Measurements from ENCODE around the gene HCFC1R1. TPM values are rescaled to one million over a fixed set of nuclear protein-coding genes. Genes with fewer than 3 reads are reported as not detected.

The HCFC1R1 gene
- polyA plus RNA-seq, 1 donor from 2014 or later, result 19.0 TPM

DNA sequence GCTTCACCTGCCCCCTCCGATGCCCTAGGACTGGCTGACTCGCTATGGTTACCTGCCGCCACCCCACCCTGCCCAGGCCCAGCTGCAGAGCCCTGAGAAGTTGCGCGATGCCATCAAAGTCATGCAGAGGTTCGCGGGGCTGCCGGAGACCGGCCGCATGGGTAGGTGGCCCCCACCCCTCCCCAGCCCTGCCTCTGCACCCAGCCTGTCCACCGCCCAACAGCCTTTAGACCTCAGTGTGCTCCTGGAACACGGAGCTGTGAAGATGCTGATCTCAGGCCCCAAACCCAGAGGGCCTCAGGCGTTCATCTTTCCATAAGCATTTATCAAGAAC is 23.6 kb upstream of the HCFC1R1 start:
- H2AFZ ChIP-seq (ENCODE audit: low read depth, low read length), result no peak overlapping the region
- H3F3A ChIP-seq (ENCODE audit: insufficient read depth, low read length, poor library complexity, severe bottlenecking), result no peaks in the 10 kb centered on the region

DNA sequence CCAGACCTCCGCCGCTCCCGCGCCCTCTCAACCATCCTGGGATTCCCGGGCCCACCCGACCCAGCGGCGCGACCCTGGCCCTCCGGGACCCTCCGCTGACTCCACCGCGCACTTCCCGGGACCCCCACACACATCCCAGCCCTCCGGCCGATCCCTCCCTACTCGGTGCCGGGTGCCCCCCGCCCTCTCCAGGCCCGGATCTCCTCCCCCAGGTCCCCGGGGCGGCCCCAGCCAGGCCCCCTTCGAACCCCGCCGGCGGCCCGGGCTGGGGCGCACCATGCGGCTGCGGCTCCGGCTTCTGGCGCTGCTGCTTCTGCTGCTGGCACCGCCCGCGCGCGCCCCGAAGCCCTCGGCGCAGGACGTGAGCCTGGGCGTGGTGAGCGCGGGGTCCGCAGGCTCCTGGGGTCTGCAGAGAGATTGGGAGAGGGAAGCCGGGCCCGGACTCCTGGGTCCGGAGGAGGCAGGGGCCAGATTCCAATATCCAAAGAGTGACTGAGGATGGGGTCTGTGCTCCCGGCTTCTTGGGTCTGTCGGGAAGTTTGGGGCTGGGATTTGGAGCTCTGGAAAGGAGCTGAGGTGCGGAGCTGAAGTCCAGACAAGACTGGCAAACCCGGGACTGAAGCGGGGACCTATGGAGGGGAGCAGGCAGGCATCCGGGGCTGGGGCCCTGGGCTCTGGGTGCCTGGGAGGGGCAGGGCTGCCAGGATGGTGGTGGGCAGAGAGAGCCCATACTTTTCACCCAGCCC is 23.1 kb upstream of the HCFC1R1 start:
- Histone ChIP-seq H3K9me3 (ENCODE audit: low read length) (no peaks in the 10 kb centered on the region), H3K27ac (ENCODE audit: low read length) (no peak overlapping the region), H4K20me1 (ENCODE audit: insufficient read depth) (no peaks in the 10 kb centered on the region), H3K9me2 (ENCODE audit: insufficient read depth, low read length) (no peaks in the 10 kb centered on the region), H3K9ac (ENCODE audit: low read length) (no peak overlapping the region), H2AFZ (ENCODE audit: low read depth, low read length) (no peak overlapping the region), H3K4me2 (ENCODE audit: low read length) (no peak overlapping the region), H3K27me3 (ENCODE audit: insufficient read depth, low read depth, low read length) (peaks cover 75% of the 10 kb centered on the region), H3K79me2 (replicated peaks; ENCODE audit: insufficient read depth, low read length) (no peaks in the 10 kb centered on the region), H3K36me3 (ENCODE audit: insufficient read depth, low read length) (no peaks in the 10 kb centered on the region), H3K4me3 (ENCODE audit: low read length) (peak overlapping the region; percentile 65), H3F3A (ENCODE audit: insufficient read depth, low read length, poor library complexity, severe bottlenecking) (no peaks in the 10 kb centered on the region)
- peak; percentile 68 for TF ChIP-seq EZH2 (IDR thresholded peaks at IDR 0.05; ENCODE audit: borderline replicate concordance, insufficient read depth, low read length, poor library complexity, severe bottlenecking)
- TF ChIP-seq, protein P1, sequence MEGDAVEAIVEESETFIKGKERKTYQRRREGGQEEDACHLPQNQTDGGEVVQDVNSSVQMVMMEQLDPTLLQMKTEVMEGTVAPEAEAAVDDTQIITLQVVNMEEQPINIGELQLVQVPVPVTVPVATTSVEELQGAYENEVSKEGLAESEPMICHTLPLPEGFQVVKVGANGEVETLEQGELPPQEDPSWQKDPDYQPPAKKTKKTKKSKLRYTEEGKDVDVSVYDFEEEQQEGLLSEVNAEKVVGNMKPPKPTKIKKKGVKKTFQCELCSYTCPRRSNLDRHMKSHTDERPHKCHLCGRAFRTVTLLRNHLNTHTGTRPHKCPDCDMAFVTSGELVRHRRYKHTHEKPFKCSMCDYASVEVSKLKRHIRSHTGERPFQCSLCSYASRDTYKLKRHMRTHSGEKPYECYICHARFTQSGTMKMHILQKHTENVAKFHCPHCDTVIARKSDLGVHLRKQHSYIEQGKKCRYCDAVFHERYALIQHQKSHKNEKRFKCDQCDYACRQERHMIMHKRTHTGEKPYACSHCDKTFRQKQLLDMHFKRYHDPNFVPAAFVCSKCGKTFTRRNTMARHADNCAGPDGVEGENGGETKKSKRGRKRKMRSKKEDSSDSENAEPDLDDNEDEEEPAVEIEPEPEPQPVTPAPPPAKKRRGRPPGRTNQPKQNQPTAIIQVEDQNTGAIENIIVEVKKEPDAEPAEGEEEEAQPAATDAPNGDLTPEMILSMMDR (IDR thresholded peaks at IDR 0.05; ENCODE audit: poor library complexity, severe bottlenecking), result no peak

More for the DNA sequence above, 23.6 kb upstream of the HCFC1R1 start:
- no peak overlapping the region for H3K9ac ChIP-seq (ENCODE audit: low read length)
- no peaks in the 10 kb centered on the region for H3K79me2 ChIP-seq (replicated peaks; ENCODE audit: insufficient read depth, low read length)
- no peak overlapping the region for H3K4me2 ChIP-seq (ENCODE audit: low read length)
- no peak overlapping the region for H3K4me3 ChIP-seq (ENCODE audit: low read length)
- no peak overlapping the region for H3K27ac ChIP-seq (ENCODE audit: low read length)
- H3K9me2 ChIP-seq (ENCODE audit: insufficient read depth, low read length), result no peaks in the 10 kb centered on the region
- H3K36me3 ChIP-seq (ENCODE audit: insufficient read depth, low read length), result no peaks in the 10 kb centered on the region
- H4K20me1 ChIP-seq (ENCODE audit: insufficient read depth), result no peaks in the 10 kb centered on the region
- TF ChIP-seq MXI1 (conservative IDR thresholded peaks at IDR 0.05; ENCODE audit: poor library complexity, severe bottlenecking), result no peak
- TF ChIP-seq, protein P1 (IDR thresholded peaks at IDR 0.05; ENCODE audit: poor library complexity, severe bottlenecking), result no peak
- TF ChIP-seq TAF1 (IDR thresholded peaks at IDR 0.05; ENCODE audit: low read depth), result no peak
- no peak for TF ChIP-seq EZH2 (IDR thresholded peaks at IDR 0.05; ENCODE audit: borderline replicate concordance, insufficient read depth, low read length, poor library complexity, severe bottlenecking)
- TF ChIP-seq RAD21 (conservative IDR thresholded peaks at IDR 0.05), result no peak
- H3K27me3 ChIP-seq (ENCODE audit: insufficient read depth, low read depth, low read length), result peaks cover 73% of the 10 kb centered on the region
- no peaks in the 10 kb centered on the region for H3K9me3 ChIP-seq (ENCODE audit: low read length)

DNA sequence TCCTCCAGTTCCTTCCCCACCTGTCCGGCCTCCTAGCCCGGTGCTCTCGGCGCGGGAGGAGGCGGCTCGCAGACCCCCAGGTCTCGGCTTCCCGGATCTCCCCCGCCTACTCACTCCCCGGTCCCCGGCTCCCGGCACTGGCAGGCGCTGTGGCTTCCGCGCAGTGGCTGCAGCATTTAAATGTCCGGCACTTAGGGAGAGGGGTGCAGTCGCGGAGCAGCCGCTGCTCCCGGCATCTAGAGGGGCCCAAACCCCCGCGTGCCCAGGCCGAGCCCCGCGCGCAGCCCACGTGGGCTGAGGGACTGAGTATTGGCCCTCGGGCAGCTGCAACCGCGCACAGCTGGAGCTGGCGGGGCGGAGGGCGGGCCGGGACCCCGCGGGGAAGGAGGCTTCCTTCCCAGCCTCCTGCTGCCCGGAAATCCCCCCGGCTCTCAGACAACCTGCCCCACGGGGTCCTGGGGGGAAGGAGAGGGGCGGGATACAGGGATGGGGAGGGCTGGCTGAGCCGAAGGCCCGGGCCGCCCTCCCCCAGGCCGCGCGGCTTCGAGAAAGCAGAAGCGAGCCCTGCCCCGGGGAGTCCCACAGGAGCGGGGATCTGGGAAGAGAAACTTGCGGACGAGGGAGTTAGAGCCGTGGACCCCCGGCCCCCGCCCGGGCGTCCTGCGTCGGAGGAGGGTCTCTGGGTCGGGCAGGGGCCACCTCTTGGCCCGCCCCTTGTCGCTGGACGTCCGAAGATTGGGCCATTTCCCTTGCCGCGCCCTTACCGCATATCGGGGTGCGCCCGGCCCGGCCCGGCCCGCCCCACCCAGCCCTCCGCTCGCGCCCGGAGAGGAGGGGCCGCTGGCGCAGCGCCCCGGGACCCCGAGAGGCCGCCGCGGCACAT is 22.3 kb upstream of the HCFC1R1 start, which contains the start of gene MMP25:
MMP25 (plus strand) TSS at position 804 of the 883 bp plus-strand sequence. CDS start 357 bp downstream, outside the sequence.
- no peaks in the 10 kb centered on the region for H3K79me2 ChIP-seq (replicated peaks; ENCODE audit: insufficient read depth, low read length)
- H3K36me3 ChIP-seq (ENCODE audit: insufficient read depth, low read length), result no peaks in the 10 kb centered on the region
- H2AFZ ChIP-seq (ENCODE audit: low read depth, low read length), result no peak within 1 kb of the TSS
- peaks cover 79% of the 10 kb centered on the region for H3K27me3 ChIP-seq (ENCODE audit: insufficient read depth, low read depth, low read length)
- peak within 1 kb of the TSS; percentile 65 for H3K4me3 ChIP-seq (ENCODE audit: low read length)
- H3K27ac ChIP-seq (ENCODE audit: low read length), result no peak within 1 kb of the TSS
- H4K20me1 ChIP-seq (ENCODE audit: insufficient read depth), result no peaks in the 10 kb centered on the region
- H3K4me2 ChIP-seq (ENCODE audit: low read length), result peak within 1 kb of the TSS; percentile 49
- peak; percentile 25 for TF ChIP-seq MXI1 (conservative IDR thresholded peaks at IDR 0.05; ENCODE audit: poor library complexity, severe bottlenecking)
- TF ChIP-seq TAF1 (IDR thresholded peaks at IDR 0.05; ENCODE audit: low read depth), result no peak
- TF ChIP-seq, protein P2, sequence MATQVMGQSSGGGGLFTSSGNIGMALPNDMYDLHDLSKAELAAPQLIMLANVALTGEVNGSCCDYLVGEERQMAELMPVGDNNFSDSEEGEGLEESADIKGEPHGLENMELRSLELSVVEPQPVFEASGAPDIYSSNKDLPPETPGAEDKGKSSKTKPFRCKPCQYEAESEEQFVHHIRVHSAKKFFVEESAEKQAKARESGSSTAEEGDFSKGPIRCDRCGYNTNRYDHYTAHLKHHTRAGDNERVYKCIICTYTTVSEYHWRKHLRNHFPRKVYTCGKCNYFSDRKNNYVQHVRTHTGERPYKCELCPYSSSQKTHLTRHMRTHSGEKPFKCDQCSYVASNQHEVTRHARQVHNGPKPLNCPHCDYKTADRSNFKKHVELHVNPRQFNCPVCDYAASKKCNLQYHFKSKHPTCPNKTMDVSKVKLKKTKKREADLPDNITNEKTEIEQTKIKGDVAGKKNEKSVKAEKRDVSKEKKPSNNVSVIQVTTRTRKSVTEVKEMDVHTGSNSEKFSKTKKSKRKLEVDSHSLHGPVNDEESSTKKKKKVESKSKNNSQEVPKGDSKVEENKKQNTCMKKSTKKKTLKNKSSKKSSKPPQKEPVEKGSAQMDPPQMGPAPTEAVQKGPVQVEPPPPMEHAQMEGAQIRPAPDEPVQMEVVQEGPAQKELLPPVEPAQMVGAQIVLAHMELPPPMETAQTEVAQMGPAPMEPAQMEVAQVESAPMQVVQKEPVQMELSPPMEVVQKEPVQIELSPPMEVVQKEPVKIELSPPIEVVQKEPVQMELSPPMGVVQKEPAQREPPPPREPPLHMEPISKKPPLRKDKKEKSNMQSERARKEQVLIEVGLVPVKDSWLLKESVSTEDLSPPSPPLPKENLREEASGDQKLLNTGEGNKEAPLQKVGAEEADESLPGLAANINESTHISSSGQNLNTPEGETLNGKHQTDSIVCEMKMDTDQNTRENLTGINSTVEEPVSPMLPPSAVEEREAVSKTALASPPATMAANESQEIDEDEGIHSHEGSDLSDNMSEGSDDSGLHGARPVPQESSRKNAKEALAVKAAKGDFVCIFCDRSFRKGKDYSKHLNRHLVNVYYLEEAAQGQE (IDR thresholded peaks at IDR 0.05; ENCODE audit: borderline replicate concordance), result no peak
- TF ChIP-seq POLR2AphosphoS5 (IDR thresholded peaks at IDR 0.05), result peak; percentile 42
- H3K9ac ChIP-seq (ENCODE audit: low read length), result no peak within 1 kb of the TSS
- no peaks in the 10 kb centered on the region for H3K9me3 ChIP-seq (ENCODE audit: low read length)
- no peaks in the 10 kb centered on the region for H3K9me2 ChIP-seq (ENCODE audit: insufficient read depth, low read length)
- no peaks in the 10 kb centered on the region for H3F3A ChIP-seq (ENCODE audit: insufficient read depth, low read length, poor library complexity, severe bottlenecking)
